Skeletal muscle cell (primary cell): ENCODE measurements around the gene YDJC.
"Not testable (repeated sequence)": the region's sequence is repeated elsewhere in the genome, so short reads cannot be mapped to it uniquely, and the experiment has no call there.

Source experiments
- DNase-seq: peaks from one replicate; pipeline ENCODE4 v3.0.0-alpha.2; 2010; ENCODE audit warnings: low read depth
- H3K4me3 ChIP-seq: 2 replicates; pipeline ENCODE4 v1.5.1; 2011; ENCODE audit warnings: low read depth, mild to moderate bottlenecking, control low read depth, low read length, moderate library complexity

The YDJC gene

DNA sequence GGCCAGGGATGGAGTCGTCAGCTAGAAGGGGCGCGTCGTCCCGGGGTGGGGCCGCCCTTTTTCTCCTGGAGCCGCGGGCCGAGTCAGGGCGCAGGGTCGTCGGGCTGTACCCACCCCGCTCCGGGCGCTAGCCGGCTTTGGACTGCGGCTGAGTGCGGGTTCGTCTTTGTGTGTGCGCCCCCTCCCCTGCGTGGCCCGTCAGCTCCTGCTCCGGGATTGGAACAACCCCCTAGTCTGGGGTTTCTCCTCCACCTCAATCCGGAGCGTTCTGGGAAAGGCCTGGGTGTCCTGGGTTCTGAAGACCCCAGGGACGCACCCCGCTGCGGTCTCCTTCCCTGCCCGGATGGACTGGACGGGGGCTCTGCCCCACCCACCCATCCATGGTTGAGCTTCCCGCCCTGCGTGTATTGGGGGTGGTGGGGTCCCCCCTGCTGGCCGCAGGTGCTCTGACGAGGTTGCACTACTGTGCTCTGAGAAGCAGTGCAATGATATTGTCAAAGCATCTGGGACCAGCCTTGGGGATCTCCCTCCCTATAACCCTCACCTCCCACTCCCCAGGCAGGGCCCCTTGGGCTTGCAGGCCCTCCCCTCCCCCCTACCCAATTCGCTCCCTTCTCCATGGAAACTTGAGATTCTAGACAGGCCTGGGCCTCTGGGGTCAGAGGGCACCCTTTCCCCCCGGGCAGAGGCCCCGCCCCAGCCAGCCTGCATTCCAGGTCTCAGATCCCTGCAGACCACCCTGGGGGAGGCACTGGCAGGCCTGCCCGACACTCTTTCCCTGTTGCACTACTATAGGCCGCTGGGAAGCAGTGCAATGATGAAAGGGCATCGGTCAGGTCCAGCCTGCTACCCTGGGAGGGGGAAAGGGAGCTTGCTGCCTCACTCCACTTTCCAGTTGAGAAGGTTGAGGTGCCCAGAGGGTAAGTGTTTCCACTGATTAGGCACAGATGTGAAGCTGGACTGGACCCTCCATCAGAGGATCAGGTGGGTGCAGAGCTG, 23.0 kb upstream of the YDJC start:
- peak overlapping the region; percentile 79 for H3K4me3 ChIP-seq
- DNase-seq: no peak

DNA sequence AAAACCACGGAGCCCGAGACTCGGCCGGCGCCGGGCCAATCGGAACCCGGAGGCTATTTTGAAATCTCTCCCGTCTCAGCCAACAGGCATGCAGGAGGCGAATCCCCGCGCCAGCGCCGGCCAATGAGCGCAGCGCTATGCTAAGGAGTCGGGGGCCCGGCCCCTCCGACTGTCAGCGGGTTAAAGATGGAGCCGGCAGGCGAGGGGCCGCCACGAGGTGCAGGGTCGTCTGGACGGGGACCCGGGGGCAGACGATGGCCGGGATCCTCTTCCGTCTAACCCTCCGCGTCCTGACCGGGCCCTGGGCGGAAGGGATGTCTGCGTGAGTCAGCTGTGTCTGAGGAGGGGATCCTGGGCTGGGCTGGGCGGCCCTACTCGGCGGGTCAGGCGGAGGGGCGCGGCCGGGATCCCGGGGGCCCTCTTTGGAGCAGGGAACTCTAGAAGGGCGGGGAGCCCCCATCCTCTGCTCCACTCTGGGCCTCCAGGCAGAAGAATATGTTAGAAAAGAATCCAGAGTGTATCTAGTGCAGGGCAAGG, 22.3 kb upstream of the YDJC start:
- peak; percentile 53 for DNase-seq
- H3K4me3 ChIP-seq: peak overlapping the region; percentile 79

DNA sequence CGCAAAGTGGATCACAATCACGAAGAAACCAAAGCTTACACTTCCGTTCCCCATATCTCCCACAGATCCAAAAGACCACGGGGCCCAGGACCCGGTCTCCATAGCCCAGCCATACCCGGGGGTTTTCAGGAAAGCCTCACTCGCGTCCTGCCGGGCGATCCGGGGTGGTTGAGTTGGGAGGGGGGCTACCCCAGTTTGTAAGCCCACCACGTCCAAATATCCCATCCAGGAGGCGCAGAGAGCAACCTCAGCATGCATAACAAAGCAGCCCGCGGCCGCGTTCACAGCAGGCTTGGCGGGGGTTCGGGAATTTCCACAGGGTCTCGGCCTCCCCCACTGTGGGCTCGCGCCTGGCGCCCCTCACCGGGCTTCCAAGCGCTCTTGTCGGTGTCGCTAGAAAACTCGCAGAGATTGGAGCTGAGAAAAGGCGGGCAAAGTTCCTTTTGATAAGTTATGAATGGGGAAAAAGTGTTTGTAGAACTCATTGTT, 21.7 kb upstream of the YDJC start:
- peak overlapping the region; percentile 79 for H3K4me3 ChIP-seq
- DNase-seq: no peak

DNA sequence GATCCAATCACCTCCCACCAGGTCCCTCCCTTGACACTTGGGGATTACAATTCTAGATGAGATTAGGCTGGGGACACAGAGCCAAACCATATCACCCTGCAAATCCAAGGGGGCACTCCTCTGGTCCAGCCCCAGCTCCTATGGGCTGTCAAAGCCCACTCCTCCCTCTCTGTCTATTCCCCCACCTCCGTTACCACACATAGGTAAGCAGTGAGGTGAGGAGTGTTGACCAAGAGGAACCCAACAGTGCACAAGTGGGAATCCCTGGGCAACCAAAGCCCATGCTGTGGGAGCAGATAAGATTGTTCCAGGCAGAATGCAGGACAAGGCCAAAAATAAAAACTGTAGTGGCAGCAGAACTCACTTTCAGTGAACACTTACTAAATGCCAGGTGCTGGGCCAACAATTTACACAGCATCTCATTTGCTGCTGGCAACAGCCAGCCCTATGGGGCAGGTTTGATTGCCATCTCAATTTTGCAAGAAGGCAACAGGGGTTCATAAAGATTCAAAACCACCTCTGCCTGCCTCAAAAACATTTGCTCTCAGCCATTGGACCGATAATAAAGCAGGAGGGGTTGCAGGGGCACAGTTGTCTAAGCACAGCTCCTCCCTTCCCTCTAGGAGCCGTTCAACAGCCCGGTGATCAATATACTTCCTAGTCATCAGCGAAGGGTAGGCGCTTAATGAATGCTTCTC, 21.1 kb upstream of the YDJC start:
- no peak for DNase-seq
- peak overlapping the region; percentile 79 for H3K4me3 ChIP-seq

DNA sequence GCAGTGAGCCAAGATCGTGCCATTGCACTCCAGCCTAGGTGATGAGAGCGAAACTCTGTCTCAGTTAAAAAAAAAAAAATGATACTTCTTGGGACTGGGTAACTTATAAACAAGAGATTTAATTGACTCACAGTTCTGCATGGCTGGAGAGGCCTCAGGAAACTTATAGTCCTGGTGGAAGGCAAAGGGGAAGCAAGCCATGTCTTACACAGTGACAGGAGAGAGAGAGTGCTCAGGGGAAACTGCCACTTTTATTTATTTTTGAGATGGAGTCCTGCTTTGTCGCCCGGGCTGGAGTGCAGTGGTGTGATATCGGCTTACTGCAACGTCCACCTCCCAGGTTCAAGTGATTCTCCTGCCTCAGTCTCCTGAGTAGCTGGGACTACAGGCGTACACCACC, 20.5 kb upstream of the YDJC start:
- H3K4me3 ChIP-seq: no peak overlapping the region
- no peak for DNase-seq

DNA sequence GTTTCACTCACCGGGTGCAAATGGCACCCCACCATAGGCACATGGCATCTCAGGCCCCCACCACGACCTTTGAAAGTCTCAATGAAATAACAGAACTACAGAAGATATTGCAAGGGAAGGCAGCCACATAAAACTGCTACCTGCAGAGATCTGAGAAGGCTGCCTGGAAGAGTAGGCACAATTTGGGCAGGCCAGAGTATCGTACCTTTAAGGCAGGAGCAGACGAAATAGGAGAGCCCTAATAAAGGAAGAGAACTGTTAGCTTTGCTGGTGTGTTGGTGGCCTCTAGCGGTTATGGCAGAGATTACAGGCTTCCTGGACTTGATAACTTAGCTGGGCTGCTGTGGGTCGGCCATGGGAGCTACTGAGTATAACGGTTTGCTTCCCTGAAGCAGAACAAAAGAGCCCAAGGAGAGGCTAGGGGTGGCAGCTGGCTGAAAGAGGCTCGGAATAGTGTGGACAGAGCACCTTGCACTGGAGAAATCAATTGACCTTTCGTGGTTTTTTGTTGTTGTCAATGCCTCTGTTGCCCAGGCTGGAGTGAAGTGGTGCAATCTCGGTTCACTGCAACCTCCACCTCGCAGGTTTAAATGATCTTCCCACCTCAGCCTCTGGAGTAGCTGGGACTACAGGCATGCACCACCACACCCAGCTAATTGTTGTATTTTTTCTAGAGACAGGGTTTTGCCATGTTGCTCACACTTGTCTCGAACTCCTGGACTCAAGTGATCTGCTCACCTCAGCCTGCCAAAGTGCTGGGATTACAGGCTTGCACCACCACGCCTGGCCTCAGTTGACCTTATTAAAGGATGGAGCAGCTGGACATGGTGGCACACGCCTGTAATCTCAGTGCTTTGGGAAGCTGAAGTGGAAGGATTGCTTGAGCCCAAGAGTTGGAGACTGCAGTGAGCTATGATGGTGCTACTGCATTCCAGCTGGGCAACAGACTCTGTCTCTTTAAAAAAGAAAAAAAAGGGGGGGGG, 17.1 kb upstream of the YDJC start:
- DNase-seq: no peak
- H3K4me3 ChIP-seq: no peak overlapping the region

DNA sequence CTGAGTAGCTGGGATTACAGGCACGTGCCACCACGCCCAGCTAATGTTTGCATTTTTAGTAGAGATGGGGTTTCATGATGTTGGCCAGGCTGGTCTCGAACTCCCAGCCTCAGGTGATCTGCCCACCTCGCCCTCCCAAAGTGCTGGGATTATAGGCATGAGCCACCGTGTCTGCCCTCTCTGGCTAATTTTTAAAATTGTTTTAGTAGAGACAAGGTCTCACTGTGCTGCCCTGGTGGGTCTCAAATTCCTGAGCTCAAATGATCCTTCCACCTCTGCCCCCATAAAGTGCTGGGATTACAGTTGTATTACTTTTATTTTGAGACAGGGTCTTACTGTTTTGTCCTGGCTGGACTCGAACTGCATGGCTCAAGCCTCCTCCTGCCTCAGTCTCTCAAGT, 15.7 kb upstream of the YDJC start:
- not testable (repeated sequence) for DNase-seq, H3K4me3 ChIP-seq

DNA sequence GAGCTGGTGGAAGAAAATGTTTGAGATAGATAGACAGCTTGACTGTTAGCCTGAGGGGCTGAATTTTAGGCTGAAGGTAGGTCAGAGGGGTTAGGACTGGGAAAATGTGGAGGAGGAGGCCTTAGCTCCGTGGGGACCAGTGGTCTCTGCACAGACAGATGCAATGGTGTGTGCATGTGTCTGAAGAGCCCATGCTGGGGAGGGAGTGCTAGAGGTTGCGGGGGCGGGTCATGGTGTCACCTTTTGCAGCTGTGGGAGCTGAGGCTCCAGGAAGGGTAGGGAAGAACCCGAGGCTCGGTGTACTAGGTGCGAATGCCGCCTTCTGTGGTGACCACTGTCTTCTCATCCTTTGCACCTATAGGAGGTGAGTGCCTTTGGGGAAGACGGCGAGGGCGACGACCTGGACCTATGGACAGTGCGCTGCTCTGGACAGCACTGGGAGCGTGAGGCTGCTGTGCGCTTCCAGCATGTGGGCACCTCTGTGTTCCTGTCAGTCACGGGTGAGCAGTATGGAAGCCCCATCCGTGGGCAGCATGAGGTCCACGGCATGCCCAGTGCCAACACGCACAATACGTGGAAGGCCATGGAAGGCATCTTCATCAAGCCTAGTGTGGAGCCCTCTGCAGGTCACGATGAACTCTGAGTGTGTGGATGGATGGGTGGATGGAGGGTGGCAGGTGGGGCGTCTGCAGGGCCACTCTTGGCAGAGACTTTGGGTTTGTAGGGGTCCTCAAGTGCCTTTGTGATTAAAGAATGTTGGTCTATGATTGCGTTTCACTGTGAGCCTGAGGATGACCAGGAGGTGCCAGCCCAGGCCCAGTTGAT, 13.9 kb upstream of the YDJC start:
- peak overlapping the region; percentile 85 for H3K4me3 ChIP-seq
- DNase-seq: no peak

DNA sequence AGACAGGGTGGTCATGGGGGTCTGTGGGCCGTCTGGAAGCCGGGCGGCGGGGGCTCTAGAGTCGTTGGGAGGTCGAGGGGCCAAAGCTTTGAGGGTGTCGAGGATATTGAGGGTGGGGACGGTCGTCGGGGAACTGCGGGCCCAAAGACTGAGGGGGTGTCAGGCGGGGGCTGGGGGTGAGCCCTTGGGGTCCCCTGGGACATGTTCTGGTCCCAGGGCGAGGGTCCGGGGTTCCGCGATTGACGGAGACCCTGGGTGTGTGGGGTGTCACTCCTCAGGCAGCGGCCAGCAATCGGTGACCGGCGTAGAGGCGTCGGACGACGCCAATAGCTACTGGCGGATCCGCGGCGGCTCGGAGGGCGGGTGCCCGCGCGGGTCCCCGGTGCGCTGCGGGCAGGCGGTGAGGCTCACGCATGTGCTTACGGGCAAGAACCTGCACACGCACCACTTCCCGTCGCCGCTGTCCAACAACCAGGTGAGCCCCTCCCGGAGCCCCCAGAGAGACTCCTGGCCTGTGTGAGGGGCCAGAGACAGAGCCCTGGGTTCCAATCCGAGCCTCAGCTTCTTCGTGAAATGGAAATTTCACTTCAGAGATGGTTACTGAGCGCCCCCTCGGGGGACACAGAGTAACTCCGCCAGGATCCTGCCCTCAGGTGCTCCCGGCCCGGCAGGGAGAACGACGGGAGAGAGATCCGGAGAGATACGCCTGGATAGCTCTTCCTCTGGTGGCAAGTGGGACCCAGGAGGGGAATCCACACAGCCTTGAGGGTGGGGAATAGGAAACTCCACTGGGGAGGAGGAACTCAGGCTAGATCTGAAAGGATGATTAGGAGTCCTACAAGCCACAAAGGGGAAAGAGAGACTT, 13.0 kb upstream of the YDJC start:
- peak overlapping the region; percentile 85 for H3K4me3 ChIP-seq
- DNase-seq: no peak

DNA sequence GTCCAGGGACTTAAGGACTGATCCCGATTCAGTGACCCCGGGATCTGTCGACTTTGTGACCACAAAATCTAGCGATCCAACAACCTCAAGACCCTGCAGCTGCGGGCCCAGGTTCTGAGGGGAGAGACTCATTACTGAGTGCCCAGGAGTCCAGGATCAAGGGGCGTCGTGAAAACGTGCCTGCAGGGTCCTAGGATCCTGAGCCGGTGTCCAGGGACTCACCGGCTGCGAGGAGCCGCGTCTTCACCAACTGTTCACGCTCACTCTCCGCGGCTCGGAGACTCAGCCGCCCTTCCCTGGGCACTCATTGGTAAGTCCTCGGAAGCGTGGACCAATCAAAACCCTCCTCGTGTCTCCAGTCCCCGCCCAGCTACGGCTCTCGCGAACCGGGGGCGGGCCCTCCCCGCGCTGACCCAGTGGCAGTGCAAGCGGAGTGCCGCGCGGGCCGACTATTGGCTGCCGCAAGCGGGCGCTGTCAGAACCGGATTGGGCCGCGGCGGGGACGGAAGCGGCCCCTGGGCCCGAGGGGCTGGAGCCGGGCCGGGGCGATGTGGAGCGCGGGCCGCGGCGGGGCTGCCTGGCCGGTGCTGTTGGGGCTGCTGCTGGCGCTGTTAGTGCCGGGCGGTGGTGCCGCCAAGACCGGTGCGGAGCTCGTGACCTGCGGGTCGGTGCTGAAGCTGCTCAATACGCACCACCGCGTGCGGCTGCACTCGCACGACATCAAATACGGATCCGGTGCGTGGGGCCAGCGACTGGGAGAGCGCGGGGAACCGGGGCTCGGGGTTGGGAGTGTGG, 12.2 kb upstream of the YDJC start, which contains the start of gene SDF2L1:
SDF2L1 (plus strand) TSS at position 514 of the 795 bp plus-strand sequence; CDS start at position 549, 35 bp downstream.
- DNase-seq: peak; percentile 96

DNA sequence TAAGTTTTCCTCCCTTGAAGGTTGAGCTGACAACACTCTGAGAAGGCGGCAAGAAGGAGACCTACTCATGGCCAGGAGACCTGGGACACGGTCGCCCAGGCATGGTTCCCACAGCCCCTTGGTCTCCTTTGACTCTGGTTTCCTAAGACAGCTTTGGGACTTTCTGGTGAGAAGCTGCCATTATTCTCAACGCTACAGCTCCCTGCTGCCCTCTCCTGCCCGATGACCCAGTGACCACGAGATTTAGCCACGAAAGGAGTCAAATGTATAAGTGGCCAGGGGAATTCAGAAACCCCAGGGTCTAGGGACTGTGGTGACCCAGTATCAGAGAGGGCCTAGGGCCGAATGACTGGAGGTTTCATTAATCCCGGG, 11.6 kb upstream of the YDJC start:
- H3K4me3 ChIP-seq: peak overlapping the region; percentile 85
- DNase-seq: no peak

More for the DNA sequence above, 12.2 kb upstream of the YDJC start, which contains the start of gene SDF2L1:
- H3K4me3 ChIP-seq: peak within 1 kb of the TSS; percentile 85

DNA sequence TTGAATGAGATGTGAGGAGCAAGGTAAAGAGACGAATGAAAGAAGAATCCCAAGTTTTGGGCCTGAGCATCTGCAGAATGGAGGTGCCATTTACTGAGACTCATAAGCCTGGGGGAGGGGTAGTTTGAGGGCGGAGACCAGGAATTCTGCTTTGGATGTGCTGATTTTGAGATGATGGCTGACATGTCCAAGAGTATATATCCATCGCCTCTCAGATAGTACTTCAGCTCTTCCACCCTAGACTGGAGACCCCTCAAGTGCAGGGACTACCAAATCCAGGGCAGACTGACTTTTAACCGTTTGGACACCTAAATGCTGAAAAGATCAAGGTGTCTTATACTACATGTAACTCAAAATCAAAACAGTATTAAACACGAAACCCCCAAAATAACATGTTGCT, 11.0 kb upstream of the YDJC start:
- DNase-seq: no peak
- no peak overlapping the region for H3K4me3 ChIP-seq

DNA sequence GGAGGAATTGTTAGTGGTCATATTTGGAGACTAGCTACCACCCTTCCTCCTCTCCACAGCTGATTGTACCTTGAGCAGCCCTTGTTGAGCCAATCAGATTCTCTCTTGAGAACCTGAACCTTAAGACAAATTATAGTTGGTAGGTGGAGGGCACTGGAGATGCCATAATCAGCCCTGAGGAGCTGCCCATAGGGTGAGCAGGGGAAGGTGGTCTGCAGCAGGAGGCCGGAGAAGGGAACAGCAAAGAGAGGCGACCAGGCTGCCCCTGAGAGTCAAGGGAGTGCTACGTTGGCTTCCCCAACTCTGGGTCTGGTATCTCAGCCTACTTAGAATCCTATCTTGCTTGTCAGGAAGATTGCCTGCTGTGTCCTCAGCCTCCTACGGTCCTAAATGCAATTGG, 9.5 kb upstream of the YDJC start:
- DNase-seq: no peak

DNA sequence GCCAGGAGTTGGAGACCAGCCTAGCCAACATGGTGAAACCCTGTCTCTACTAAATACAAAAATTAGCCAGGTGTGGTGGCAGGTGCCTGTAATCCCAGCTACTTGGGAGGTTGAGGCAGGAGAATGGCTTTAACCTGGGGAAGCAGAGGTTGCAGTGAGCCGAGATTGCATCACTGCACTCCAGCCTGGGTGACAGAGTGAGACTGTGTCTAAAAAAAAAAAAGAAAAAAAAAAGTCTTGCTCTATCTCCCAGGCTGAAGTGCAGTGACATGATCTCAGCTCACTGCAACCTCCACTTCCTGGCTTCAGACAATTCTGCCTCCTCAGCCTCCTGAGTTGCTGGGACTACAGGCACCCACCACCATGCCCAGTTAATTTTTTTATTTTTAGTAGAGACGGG, 7.6 kb upstream of the YDJC start:
- not testable (repeated sequence) for H3K4me3 ChIP-seq, DNase-seq

More for the DNA sequence above, 9.5 kb upstream of the YDJC start:
- H3K4me3 ChIP-seq: no peak overlapping the region

DNA sequence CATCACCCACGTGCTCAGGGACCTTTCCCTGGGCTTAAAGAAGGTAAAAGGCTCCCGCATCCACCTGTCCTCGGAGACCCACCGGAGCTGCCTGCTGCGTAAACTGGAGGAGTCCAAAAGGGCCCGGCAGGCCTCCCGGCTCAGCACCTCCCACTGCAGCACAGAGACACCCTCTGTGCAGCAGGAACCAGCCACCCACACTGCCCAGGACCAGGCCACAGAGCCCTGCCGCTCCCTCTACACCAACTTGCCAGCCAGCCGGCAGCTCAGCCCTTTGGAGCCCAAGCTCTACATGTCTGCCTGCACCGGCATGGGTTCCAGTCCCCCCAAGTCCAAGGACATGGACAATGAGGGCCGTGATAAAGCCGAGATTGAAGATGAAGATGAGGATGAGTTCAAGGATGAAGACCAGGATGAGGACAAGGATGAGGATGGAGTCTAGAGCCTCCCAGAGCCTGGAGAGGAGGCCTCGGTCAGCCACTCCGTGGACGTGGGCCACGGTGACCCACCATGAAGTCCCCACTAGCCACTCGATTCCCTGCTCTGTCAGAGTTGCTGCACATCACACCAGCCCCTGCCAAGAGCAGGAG, 6.9 kb upstream of the YDJC start:
- no peak for DNase-seq
- H3K4me3 ChIP-seq: no peak overlapping the region
